Vagina (tissue), 2 donors: ENCODE measurements around the gene ARPC1B. TPM values are rescaled to one million over a fixed set of nuclear protein-coding genes. Genes with fewer than 3 reads are reported as not detected.

ENCODE experiments used
- DNase-seq, 2 donors: peaks; one replicate each; pipeline ENCODE4 v3.0.0-alpha.2; 2017; ENCODE audit errors: extremely low spot score in 2 of 2
- H3K27ac ChIP-seq: fragments of 200-600 bp; sonication (generic); one replicate; pipeline ENCODE4 v1.5.1; 2019
- H3K27me3 ChIP-seq: fragments of 200-600 bp; sonication (generic); one replicate; pipeline ENCODE4 v1.5.1; 2019
- H3K36me3 ChIP-seq, 2 donors: fragments of 200-600 bp; sonication (generic); one replicate each; pipeline ENCODE4 v1.5.1; 2017 to 2019
- H3K4me1 ChIP-seq: fragments of 200-600 bp; sonication (generic); one replicate; pipeline ENCODE4 v1.5.1; 2019
- H3K4me3 ChIP-seq, 2 donors: fragments of 200-600 bp; sonication (generic); 1 replicate in 1 of 2; 2 replicates in 1 of 2; pipeline ENCODE4 v1.5.1; 2016 to 2019
- H3K9me3 ChIP-seq: fragments of 200-600 bp; sonication (generic); one replicate; pipeline ENCODE4 v1.5.1; 2019
- CTCF ChIP-seq, 3 experiments: fragments of 450-650 bp in 2 of 3; fragments of 200-600 bp in 1 of 3; sonication (generic) in 1 of 3; IDR thresholded peaks; one replicate each; pipeline ENCODE4 v1.5.1; 2017 to 2019; ENCODE audit warnings: antibody characterized with exemption in 3 of 3, mild to moderate bottlenecking in 2 of 3, moderate library complexity in 2 of 3
- POLR2A ChIP-seq, 2 donors: fragments of 450-650 bp; IDR thresholded peaks; one replicate each; pipeline ENCODE4 v1.6.1; 2017; ENCODE audit warnings: antibody characterized with exemption in 2 of 2, mild to moderate bottlenecking in 2 of 2, moderate library complexity in 2 of 2
- POLR2AphosphoS5 ChIP-seq, 2 donors: sonication (generic); formaldehyde crosslinking; IDR thresholded peaks; one replicate each; pipeline ENCODE4 v1.9.0; 2017; ENCODE audit warnings: antibody characterized with exemption in 2 of 2, mild to moderate bottlenecking in 2 of 2, low read depth in 1 of 2; ENCODE audit not compliant: insufficient read depth in 1 of 2
- intact Hi-C: fragments of 100-400 bp; cut with DNase I; formaldehyde crosslinking; loops from one replicate; pipeline ENCODE4 v1.15.1; 2023
- total RNA-seq: library from RNA; depleted of rRNA; stranded (reverse); fragments of >200 nt; gene quantifications from one replicate; pipeline ENCODE4 v1.2.3, GENCODE V29; 2016

The ARPC1B gene
- 114 TPM for total RNA-seq

GRCh38 chr7:99374111-99375064 lies at the start of gene ARPC1B:
Gene ARPC1B, plus strand, starts transcription at chr7:99374730. Its CDS starts 10,985 bp downstream, at chr7:99385715.
- H3K9me3 ChIP-seq = no peaks in the 10 kb centered on the region
- intact Hi-C loops = no loop called here
- peaks cover 0 to 5% of the 10 kb centered on the region in 2 donors for H3K36me3 ChIP-seq
- peak within 1 kb of the TSS; percentile 84 for H3K27ac ChIP-seq
- H3K27me3 ChIP-seq = no peaks in the 10 kb centered on the region
- peaks cover 32% of the 10 kb centered on the region for H3K4me1 ChIP-seq
- TF ChIP-seq POLR2AphosphoS5 (IDR thresholded peaks at IDR 0.05; ENCODE audit: insufficient read depth in 1 of 2, low read depth in 1 of 2) = peak in 1 of 2 donors; percentile 9
- TF ChIP-seq POLR2A (IDR thresholded peaks at IDR 0.05) = peak in 1 of 2 donors; percentile 33
- no peak for TF ChIP-seq CTCF (IDR thresholded peaks at IDR 0.05)
- peak within 1 kb of the TSS; percentile 90 to 97 for H3K4me3 ChIP-seq
- no peak for DNase-seq

GRCh38 chr7:99325001-99325493 lies 49.5 kb upstream of the ARPC1B start:
- Histone ChIP-seq H3K4me1 (peaks cover 44% of the 10 kb centered on the region), H3K9me3 (no peaks in the 10 kb centered on the region), H3K27me3 (no peaks in the 10 kb centered on the region), H3K36me3 (no peaks in the 10 kb centered on the region), H3K4me3 (peak overlapping the region; percentile 72 to 97), H3K27ac (peak overlapping the region; percentile 81)
- DNase-seq = no peak
- intact Hi-C loops = no loop called here
- TF ChIP-seq POLR2AphosphoS5 (IDR thresholded peaks at IDR 0.05; ENCODE audit: insufficient read depth in 1 of 2, low read depth in 1 of 2) = no peak
- no peak for TF ChIP-seq CTCF (IDR thresholded peaks at IDR 0.05)
- no peak for TF ChIP-seq POLR2A (IDR thresholded peaks at IDR 0.05)

- intact Hi-C loops = no loop called here
- Histone ChIP-seq H3K4me1 (peaks cover 51% of the 10 kb centered on the region), H3K27ac (peak within 1 kb of the TSS; percentile 81), H3K9me3 (no peaks in the 10 kb centered on the region), H3K27me3 (no peaks in the 10 kb centered on the region), H3K4me3 (peak within 1 kb of the TSS; percentile 72 to 97), H3K36me3 (no peaks in the 10 kb centered on the region)
- no peak for TF ChIP-seq CTCF (IDR thresholded peaks at IDR 0.05)
- peak; percentile 92 to 97 for TF ChIP-seq POLR2AphosphoS5 (IDR thresholded peaks at IDR 0.05; ENCODE audit: insufficient read depth in 1 of 2, low read depth in 1 of 2)
- TF ChIP-seq POLR2A (IDR thresholded peaks at IDR 0.05) = peak in 1 of 2 donors; percentile 43
- no peak for DNase-seq
Measured at GRCh38 chr7:99325592-99326407, 48.7 kb upstream of the ARPC1B start, which contains the start of gene ARPC1A. Gene ARPC1A, plus strand, starts transcription at chr7:99325898. Its CDS starts 7,456 bp downstream, at chr7:99333354.

GRCh38 chr7:99326408-99326782 lies 48.1 kb upstream of the ARPC1B start:
- DNase-seq = no peak
- intact Hi-C loops = no loop called here
- Histone ChIP-seq H3K9me3 (no peaks in the 10 kb centered on the region), H3K27me3 (no peaks in the 10 kb centered on the region), H3K27ac (peak overlapping the region; percentile 81), H3K36me3 (no peaks in the 10 kb centered on the region), H3K4me1 (peaks cover 57% of the 10 kb centered on the region), H3K4me3 (peak overlapping the region; percentile 72 to 97)
- TF ChIP-seq POLR2A (IDR thresholded peaks at IDR 0.05) (no peak), CTCF (IDR thresholded peaks at IDR 0.05) (no peak), POLR2AphosphoS5 (IDR thresholded peaks at IDR 0.05; ENCODE audit: insufficient read depth in 1 of 2, low read depth in 1 of 2) (no peak)
